ENCODE data around the gene AP2A1.
A peak's percentile ranks its signal among the peaks of the same experiment; 100 is the strongest.

- TF ChIP-seq CTCF (IDR thresholded peaks at IDR 0.05), result no peak
- peak in 1 of 4 donors; percentile 11 for TF ChIP-seq POLR2A (IDR thresholded peaks at IDR 0.05)
These were observed 580 bp downstream of the AP2A1 start for GRCh38 chr19:49767381-49767780.
